GM21737 (cell line): ENCODE results near the gene PRAMEF5.
"Not testable (repeated sequence)": the region's sequence is repeated elsewhere in the genome, so short reads cannot be mapped to it uniquely, and the experiment has no call there.

Experiments
- ATAC-seq: cut with Tn5 transposase; IDR thresholded peaks from one replicate; pipeline ENCODE4 v1.9.1; 2021; ENCODE audit warnings: mild to moderate bottlenecking, moderate library complexity; ENCODE audit not compliant: unreplicated experiment

Gene PRAMEF5

DNA sequence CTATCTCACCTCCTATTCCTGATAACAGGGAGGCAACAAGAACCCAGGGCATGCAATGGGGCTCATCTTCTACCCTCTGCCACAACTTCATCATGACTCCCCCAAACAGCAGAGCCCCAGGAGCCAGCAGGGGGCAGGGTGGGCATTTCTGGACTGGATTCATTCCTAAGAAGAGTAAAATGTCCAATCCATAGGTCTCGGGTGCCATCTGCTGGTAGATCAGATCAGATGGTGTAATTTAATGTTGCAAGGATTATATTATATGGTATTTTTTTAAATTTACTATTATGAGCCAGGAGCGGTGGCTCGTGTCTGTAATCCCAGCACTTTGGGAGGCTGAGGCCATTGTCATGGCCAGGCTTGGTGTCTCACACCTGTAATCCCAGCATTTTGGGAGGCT, 11.1 kb downstream of the PRAMEF5 start:
- ATAC-seq = not testable (repeated sequence)

GRCh38 chr1:13277016-13277415, 23.0 kb downstream of the PRAMEF5 start:
- ATAC-seq = not testable (repeated sequence)

DNA sequence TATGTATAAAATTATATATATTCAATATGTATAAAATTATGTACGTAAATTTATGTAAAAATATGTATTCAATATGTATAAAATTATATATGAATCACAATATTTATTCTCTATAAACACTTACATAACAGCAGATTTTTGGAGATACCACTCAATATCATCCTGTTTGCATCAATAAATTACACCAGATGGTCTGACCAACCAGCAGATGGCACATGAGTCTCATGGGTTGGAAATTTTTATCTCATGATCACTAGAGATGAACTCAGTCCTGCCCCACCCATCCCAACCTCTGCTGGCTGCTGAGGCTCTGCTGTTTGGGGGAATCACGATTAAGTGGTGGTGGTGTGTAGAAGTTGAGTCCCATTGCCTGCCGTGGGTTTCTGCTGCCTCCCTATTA, 25.6 kb downstream of the PRAMEF5 start:
- not testable (repeated sequence) for ATAC-seq

DNA sequence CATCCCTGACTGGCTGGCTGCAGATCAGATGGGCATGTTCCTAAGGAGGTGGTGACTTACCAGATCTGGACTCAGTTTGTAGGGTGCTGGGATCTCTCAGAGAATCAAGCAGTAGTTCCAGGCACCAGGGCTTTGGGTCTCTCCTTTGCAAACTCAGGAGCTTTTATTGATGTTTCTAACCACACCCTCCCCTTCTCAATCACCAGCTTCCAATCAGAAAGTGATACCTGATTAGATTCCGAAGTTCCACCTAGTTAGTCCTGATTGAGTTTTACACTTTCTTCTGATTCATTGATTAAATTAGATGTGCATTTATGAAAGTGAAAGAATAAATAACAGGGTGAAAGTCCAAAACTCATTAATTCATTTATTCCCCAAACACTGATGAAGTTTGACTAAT, 31.0 kb downstream of the PRAMEF5 start, which contains the start of gene PRAMEF8:
TSS of gene PRAMEF8 (minus strand) at position 101 of the 400 bp plus-strand sequence. CDS start 1,046 bp downstream, outside the sequence.
- ATAC-seq = not testable (repeated sequence)

DNA sequence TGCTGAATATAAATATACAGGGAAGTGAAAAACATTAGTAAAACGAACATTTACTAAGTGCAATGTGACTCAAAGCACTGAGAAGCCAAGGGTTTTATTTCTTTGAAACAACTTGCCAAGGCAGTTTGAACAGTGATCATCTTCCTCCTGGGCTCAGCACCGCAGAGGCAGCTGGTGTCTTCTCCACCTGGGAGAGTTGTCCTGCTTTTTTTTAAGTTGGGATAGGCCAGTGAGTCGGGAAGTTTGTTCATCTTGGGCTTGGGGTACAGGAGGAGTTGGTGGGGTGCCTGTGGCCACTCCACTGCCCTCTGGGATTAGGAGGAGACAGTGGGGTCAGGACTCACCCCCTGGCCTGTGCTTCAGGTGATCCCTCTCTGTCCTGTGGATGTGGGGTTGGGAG, 35.0 kb downstream of the PRAMEF5 start:
- ATAC-seq = not testable (repeated sequence)

- ATAC-seq = not testable (repeated sequence)
Observed at GRCh38 chr1:13297216-13297931, 43.4 kb downstream of the PRAMEF5 start.

- not testable (repeated sequence) for ATAC-seq
Observed at GRCh38 chr1:13298699-13299098, 44.7 kb downstream of the PRAMEF5 start.

GRCh38 chr1:13302197-13302596, 48.2 kb downstream of the PRAMEF5 start:
- not testable (repeated sequence) for ATAC-seq

DNA sequence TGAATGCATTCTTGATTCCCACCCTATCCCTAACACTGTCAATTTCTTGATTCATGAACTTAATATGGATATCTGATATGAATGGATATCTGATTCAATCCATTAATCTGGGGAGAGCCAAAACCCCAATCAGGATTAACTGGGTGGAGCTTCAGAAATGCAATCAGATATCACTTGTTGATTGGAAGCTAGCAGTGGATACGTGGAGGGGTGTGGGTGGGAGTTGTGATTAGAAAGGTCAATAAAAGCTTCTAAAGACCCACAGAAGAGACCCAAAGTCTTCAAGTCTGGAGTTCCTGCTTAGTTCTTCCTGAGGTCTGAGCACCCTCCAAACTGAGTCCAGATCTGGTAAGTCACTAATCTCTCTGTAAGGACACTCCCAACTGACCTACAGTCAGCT, 49.2 kb downstream of the PRAMEF5 start, which contains the start of gene PRAMEF33:
TSS of gene PRAMEF33 (plus strand) at position 301 of the 400 bp plus-strand sequence. CDS start 2,416 bp downstream, outside the sequence.
- not testable (repeated sequence) for ATAC-seq
